K562 (cell line): Measurements from ENCODE around the gene NEK5. TPM values are rescaled to one million over a fixed set of nuclear protein-coding genes. Genes with fewer than 3 reads are reported as not detected.

Source experiments
- polyA plus RNA-seq, 8 experiments: library from polyadenylated mRNA; depleted of rRNA in 4 of 8; stranded (reverse) in 5 of 8; unstranded in 3 of 8; fragments of >200 nt; fragmentation: Nextera tagmentation in 2 of 8; fragmentation: Illumina TruSeq in 1 of 8; extraction: Ambion mirVana in 2 of 8; extraction: Trizol in 1 of 8; gene quantifications; 2 replicates each; pipeline versions ENCODE4 v1.2.1 to v1.2.3, GENCODE V29; 2011 to 2014; ENCODE audit warnings: inconsistent platforms in 1 of 8, missing spikeins in 1 of 8
- total RNA-seq, 7 experiments: library from RNA; depleted of rRNA in 6 of 7; stranded (reverse); fragments of >200 nt in 6 of 7; fragmentation: Illumina TruSeq in 2 of 7; extraction: Trizol in 2 of 7; gene quantifications; 2 replicates each; pipeline versions ENCODE4 v1.2.1 to v1.2.3, GENCODE V29; 2011 to 2021; ENCODE audit warnings: low replicate concordance in 1 of 7
- TF ChIP-seq, protein P1 (sequence below), 3 experiments: fragments of 200-800 bp in 1 of 3; fragments of 250-450 bp in 1 of 3; fragments of 450-650 bp in 1 of 3; sonication (Bioruptor Pico) in 1 of 3; sonication (Bioruptor generic) in 1 of 3; formaldehyde crosslinking in 1 of 3; IDR thresholded peaks; 2 replicates each; pipeline versions ENCODE4 v1.6.1 to v1.8.0; 2016 to 2022; ENCODE audit warnings: mild to moderate bottlenecking in 2 of 3, missing genetic modification characterization in 2 of 3, missing compliant biosample characterization in 1 of 3, moderate library complexity in 1 of 3
- TF ChIP-seq, protein P2 (sequence below), 3 experiments: IDR thresholded peaks in 2 of 3; conservative IDR thresholded peaks in 1 of 3; 2 replicates each; pipeline ENCODE4 v1.5.1; 2011 to 2012; ENCODE audit warnings: low read length in 3 of 3, mild to moderate bottlenecking in 3 of 3, control low read depth in 2 of 3, improper control_type of control experiment in 1 of 3, inconsistent platforms in 1 of 3, low read depth in 1 of 3, mixed read lengths in 1 of 3, moderate library complexity in 1 of 3; ENCODE audit not compliant: insufficient read depth in 2 of 3

The NEK5 gene
- total and polyA plus RNA-seq, 9 of the 15 experiments (the other 6 are each of a cell fraction or from before 2014, with no cell fraction given), result 0.09 to 0.44 (median 0.33) TPM

DNA sequence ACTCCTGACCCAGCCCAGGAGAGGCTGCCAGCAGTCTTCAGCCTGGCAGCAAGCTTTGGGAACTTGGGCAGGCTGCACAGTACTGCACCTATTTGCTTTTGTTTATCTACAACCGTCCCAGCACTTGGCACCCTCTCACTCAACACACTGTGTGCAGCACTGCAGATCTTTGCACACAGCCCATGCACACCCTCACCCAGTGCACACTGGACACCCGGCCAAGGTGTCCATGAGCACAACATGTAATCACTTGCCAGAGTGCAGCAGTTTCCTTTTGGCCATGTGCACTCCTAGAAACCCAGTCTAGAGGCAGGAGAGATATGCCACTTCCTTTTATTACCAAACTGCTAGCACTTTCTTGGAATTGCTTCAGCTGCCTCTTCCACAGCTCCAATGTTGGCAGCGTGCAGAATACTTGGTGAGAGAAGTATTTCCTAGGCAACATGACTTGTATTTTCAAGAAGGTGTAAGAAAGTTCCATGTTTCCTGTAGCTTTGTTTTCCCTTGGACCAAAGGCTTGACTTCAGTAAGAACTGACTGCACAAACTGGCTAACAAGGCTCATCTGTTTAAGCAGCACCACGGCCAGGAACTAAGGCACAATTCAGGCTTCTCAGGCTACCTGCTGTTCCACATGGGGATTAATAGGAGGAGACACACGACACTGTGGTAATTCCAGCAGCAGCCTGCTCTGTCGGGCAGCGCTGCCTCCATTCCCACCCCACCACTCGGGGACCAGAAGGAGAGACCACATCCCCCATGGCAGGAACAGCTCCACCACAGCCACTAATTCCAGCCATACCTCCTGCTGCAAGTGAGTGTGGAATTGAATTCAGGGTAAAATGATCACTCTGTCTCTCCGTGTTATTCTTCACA lies 133.0 kb downstream of the NEK5 start (continued):
- TF ChIP-seq, protein P1, sequence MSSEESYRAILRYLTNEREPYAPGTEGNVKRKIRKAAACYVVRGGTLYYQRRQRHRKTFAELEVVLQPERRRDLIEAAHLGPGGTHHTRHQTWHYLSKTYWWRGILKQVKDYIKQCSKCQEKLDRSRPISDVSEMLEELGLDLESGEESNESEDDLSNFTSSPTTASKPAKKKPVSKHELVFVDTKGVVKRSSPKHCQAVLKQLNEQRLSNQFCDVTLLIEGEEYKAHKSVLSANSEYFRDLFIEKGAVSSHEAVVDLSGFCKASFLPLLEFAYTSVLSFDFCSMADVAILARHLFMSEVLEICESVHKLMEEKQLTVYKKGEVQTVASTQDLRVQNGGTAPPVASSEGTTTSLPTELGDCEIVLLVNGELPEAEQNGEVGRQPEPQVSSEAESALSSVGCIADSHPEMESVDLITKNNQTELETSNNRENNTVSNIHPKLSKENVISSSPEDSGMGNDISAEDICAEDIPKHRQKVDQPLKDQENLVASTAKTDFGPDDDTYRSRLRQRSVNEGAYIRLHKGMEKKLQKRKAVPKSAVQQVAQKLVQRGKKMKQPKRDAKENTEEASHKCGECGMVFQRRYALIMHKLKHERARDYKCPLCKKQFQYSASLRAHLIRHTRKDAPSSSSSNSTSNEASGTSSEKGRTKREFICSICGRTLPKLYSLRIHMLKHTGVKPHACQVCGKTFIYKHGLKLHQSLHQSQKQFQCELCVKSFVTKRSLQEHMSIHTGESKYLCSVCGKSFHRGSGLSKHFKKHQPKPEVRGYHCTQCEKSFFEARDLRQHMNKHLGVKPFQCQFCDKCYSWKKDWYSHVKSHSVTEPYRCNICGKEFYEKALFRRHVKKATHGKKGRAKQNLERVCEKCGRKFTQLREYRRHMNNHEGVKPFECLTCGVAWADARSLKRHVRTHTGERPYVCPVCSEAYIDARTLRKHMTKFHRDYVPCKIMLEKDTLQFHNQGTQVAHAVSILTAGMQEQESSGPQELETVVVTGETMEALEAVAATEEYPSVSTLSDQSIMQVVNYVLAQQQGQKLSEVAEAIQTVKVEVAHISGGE (CRISPR knock-in tag; IDR thresholded peaks at IDR 0.05), result peak in 1 of 3 experiments; percentile 54; a peak in 1 of 6 replicates
- TF ChIP-seq, protein P2, sequence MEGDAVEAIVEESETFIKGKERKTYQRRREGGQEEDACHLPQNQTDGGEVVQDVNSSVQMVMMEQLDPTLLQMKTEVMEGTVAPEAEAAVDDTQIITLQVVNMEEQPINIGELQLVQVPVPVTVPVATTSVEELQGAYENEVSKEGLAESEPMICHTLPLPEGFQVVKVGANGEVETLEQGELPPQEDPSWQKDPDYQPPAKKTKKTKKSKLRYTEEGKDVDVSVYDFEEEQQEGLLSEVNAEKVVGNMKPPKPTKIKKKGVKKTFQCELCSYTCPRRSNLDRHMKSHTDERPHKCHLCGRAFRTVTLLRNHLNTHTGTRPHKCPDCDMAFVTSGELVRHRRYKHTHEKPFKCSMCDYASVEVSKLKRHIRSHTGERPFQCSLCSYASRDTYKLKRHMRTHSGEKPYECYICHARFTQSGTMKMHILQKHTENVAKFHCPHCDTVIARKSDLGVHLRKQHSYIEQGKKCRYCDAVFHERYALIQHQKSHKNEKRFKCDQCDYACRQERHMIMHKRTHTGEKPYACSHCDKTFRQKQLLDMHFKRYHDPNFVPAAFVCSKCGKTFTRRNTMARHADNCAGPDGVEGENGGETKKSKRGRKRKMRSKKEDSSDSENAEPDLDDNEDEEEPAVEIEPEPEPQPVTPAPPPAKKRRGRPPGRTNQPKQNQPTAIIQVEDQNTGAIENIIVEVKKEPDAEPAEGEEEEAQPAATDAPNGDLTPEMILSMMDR (IDR thresholded peaks at IDR 0.05 in 2 of 3, conservative IDR thresholded peaks at IDR 0.05 in 1 of 3; ENCODE audit: insufficient read depth in 2 of 3, low read depth in 1 of 3, low read length in 3 of 3), result peak; percentile 9 to 33 (median 31); a peak in 3 of 6 replicates
